VCaP (cell line): ENCODE measurements around the gene PTPRD.

Experiments
- H3K27ac ChIP-seq: fragments of 450-650 bp; 2 replicates; pipeline ENCODE4 v1.5.1; 2017
- CTCF ChIP-seq: fragments of 450-650 bp; conservative IDR thresholded peaks from 2 replicates; pipeline ENCODE4 v1.5.1; 2017; ENCODE audit warnings: mild to moderate bottlenecking, moderate library complexity

The PTPRD gene

GRCh38 chr9:8391566-8391965, 2221.2 kb downstream of the PTPRD start:
- no peak for TF ChIP-seq CTCF
- H3K27ac ChIP-seq: no peak overlapping the region

GRCh38 chr9:8391132-8391531, 2221.7 kb downstream of the PTPRD start:
- no peak overlapping the region for H3K27ac ChIP-seq
- no peak for TF ChIP-seq CTCF

DNA sequence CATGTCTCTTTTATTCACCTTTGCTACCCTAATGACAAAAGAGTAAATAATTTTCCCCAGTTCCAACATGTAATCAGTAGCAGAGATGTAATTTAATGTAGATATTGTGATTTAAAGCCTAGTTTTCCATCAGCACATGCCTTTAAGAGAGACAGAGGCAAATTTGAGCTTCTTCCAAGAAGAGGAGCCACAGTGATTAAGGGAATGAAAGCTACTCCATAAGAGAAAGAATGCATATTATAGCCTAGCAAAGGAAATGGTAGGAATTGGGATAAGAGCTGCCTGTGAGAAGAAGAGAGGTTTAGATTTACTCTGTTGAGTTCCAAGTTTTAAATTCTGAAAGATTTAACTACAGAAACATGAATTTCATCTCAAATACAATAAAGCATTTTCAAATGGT, 2222.2 kb downstream of the PTPRD start:
- TF ChIP-seq CTCF: no peak

GRCh38 chr9:8389531-8389930, 2223.3 kb downstream of the PTPRD start:
- H3K27ac ChIP-seq: no peak overlapping the region
- no peak for TF ChIP-seq CTCF

More for the DNA sequence above, 2222.2 kb downstream of the PTPRD start:
- H3K27ac ChIP-seq: no peak overlapping the region

DNA sequence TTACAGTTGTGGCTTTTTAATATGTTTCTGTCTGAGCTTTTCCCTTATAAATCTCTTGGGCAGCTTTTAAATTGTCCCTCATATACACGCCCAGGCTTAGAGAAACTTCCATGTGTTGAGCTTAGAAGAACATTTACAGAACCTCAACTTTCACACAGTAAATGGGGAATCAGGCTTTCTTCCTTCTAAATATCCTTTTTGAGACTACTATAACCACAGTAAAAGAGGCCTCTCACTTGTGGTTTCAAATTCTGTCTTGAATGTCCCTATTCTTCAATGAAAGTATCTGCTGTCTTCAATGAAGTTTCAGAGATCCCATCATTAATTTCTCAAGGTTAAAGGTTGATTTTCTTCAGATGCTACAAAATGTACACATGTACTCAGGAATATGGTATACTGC, 2224.7 kb downstream of the PTPRD start:
- no peak for TF ChIP-seq CTCF

DNA sequence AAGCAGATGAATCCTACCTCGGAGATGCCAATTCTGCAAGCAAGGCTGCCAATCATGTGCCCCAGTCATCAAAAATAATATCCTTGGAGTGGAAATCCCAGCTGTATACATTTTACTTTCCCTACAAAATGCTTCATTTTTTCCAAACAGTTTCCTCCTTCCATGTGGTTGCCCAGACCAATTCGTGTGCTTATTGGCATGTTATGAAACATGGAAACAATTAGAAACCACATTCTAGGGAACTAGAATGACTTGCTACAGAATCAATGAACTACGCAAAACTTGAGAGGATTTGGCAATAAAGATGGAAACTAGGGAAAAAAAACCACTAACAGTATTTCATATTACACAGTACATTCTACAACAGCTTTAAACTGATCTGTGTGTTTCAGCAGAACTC, 2228.7 kb downstream of the PTPRD start:
- no peak for TF ChIP-seq CTCF

More for the DNA sequence above, 2224.7 kb downstream of the PTPRD start:
- H3K27ac ChIP-seq: no peak overlapping the region

DNA sequence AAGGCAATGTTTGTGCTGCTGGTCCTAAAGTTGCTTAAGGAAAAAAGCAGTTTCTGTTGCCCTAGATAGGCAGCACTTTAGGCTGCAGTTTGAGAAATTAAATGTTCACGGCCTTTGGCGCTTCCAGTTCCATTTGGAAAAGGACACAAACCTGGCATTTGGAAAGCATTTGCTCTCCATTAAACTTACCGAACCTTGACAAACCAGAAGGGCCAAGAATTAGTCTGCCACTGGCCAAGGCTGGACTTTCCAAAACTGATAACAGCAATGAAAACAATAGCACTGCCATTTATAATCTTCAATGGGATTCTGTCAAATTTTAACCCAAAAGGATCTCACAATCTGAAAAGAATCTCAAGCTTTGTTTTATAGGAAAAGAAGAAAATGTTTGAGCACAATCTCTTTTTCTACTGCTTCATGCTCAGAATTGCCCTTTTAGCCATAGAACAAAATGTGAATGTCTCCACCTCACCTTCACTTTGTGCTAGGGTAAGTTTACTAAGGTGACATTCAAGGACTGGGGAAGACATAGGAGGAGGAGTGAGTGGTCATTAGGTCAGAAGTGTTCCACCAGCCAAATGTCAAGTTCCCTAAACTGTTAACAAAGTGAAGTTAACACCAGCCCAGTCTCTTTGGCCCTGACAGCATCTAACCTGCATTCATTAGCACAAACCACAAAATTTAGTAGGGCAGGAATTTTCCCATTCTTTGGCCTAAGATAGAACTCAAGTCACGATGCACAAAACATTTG, 2229.8 kb downstream of the PTPRD start:
- no peak overlapping the region for H3K27ac ChIP-seq
- no peak for TF ChIP-seq CTCF

More for the DNA sequence above, 2228.7 kb downstream of the PTPRD start:
- no peak overlapping the region for H3K27ac ChIP-seq
